Endothelial cell of umbilical vein (primary cell): ENCODE results near the gene STX12. TPM values are rescaled to one million over a fixed set of nuclear protein-coding genes. Genes with fewer than 3 reads are reported as not detected.
A peak's percentile ranks its signal among the peaks of the same experiment; 100 is the strongest.

Source experiments
- BruUV-seq: library from RNA; stranded (reverse); fragments of 400-500 nt; replicated peaks from 2 replicates; lab custom pipeline; 2021; lab: Mats Ljungman, UMichigan
- CTCF ChIA-PET: fragments of 300-600, 350-600 bp; sonication (Branson Sonifier 250); formaldehyde crosslinking; loops from one replicate; lab custom pipeline; 2021; ENCODE audit warnings: antibody characterized with exemption, inconsistent platforms; lab: Charles Lee
- POLR2A ChIA-PET: fragments of 300-600, 350-600 bp; sonication (Branson Sonifier 250); formaldehyde crosslinking; loops from one replicate; lab custom pipeline; 2021; ENCODE audit warnings: antibody characterized with exemption, inconsistent platforms; lab: Charles Lee
- DNase-seq: peaks from one replicate; pipeline ENCODE4 v3.0.0-alpha.2; 2011; ENCODE audit warnings: low read depth, low spot score
- FAIRE-seq: peaks from 2 replicates; lab custom pipeline; 2011; peaks lifted over from hg19 to GRCh38; lab: Jason Lieb, UNC
- H2AFZ ChIP-seq: 2 replicates; pipeline ENCODE4 v1.6.0; 2012; ENCODE audit warnings: low read depth, low read length, control low read depth, inconsistent platforms
- H3K27ac ChIP-seq: 2 replicates; pipeline ENCODE4 v1.5.1; 2011; ENCODE audit warnings: low read depth, mild to moderate bottlenecking, control low read depth, low read length, moderate library complexity; ENCODE audit not compliant: insufficient read depth
- H3K27me3 ChIP-seq, 2 experiments: 2 replicates each; pipeline versions ENCODE4 v1.6.0 to v1.6.1; 2011; ENCODE audit warnings: low read length in 2 of 2, mixed read lengths in 1 of 2; ENCODE audit not compliant: control insufficient read depth in 2 of 2, insufficient read depth in 2 of 2
- H3K36me3 ChIP-seq, 2 experiments: 2 replicates in 1 of 2; 3 replicates in 1 of 2; pipeline ENCODE4 v1.5.1; 2011; ENCODE audit warnings: low read length in 2 of 2, mild to moderate bottlenecking in 1 of 2, moderate library complexity in 1 of 2; ENCODE audit not compliant: control insufficient read depth in 2 of 2, insufficient read depth in 2 of 2; ENCODE audit errors: extremely low read depth in 1 of 2
- H3K4me1 ChIP-seq: 3 replicates; pipeline ENCODE4 v1.5.1; 2011; ENCODE audit warnings: mild to moderate bottlenecking, low read length; ENCODE audit not compliant: control insufficient read depth, insufficient read depth; ENCODE audit errors: extremely low read depth
- H3K4me2 ChIP-seq: 2 replicates; pipeline ENCODE4 v1.6.1; 2011; ENCODE audit warnings: low read length, control low read depth, mixed read lengths; ENCODE audit not compliant: insufficient read depth
- H3K4me3 ChIP-seq, 3 experiments: fragments of 200-600 bp in 1 of 3; sonication (generic), shearing (Covaris generic) in 1 of 3; replicated peaks in 1 of 3; 2 replicates each; pipeline ENCODE4 v1.5.1; 2011 to 2016; ENCODE audit warnings: control low read depth in 3 of 3, low read length in 3 of 3, mild to moderate bottlenecking in 2 of 3, inconsistent platforms in 1 of 3, low read depth in 1 of 3, moderate library complexity in 1 of 3; ENCODE audit not compliant: insufficient read depth in 1 of 3
- H3K79me2 ChIP-seq: 2 replicates; pipeline ENCODE4 v1.6.0; 2012; ENCODE audit warnings: low read length, inconsistent platforms; ENCODE audit not compliant: control insufficient read depth, insufficient read depth
- H3K9ac ChIP-seq: replicated peaks from 2 replicates; pipeline ENCODE3; 2011; ENCODE audit warnings: low read length, control low read depth; ENCODE audit not compliant: insufficient read depth; ENCODE audit errors: extremely low read depth
- H3K9me1 ChIP-seq: replicated peaks from 3 replicates; pipeline ENCODE4 v1.6.0; 2011; ENCODE audit warnings: mild to moderate bottlenecking, low read length; ENCODE audit not compliant: control insufficient read depth, insufficient read depth; ENCODE audit errors: extremely low read depth
- H3K9me3 ChIP-seq: replicated peaks from 2 replicates; pipeline ENCODE4 v1.5.1; 2012; ENCODE audit warnings: low read length, inconsistent platforms; ENCODE audit not compliant: control insufficient read depth, insufficient read depth
- H4K20me1 ChIP-seq: replicated peaks from 2 replicates; pipeline ENCODE3; 2011; ENCODE audit warnings: mild to moderate bottlenecking, low read length; ENCODE audit not compliant: control insufficient read depth, insufficient read depth; ENCODE audit errors: extremely low read depth
- EZH2 ChIP-seq: IDR thresholded peaks from 2 replicates; pipeline ENCODE4 v1.6.1; 2012; ENCODE audit warnings: borderline replicate concordance, low read depth, mild to moderate bottlenecking, moderate library complexity, low read length, inconsistent platforms; ENCODE audit not compliant: severe bottlenecking
- FOS ChIP-seq: IDR thresholded peaks from 2 replicates; pipeline ENCODE4 v1.6.1; 2011; ENCODE audit warnings: mild to moderate bottlenecking, low read length, moderate library complexity, borderline replicate concordance; ENCODE audit not compliant: insufficient read depth
- GATA2 ChIP-seq: IDR thresholded peaks from 2 replicates; pipeline ENCODE4 v1.7.0; 2011; ENCODE audit warnings: low read depth, mild to moderate bottlenecking, moderate library complexity, mixed read lengths, low read length; ENCODE audit not compliant: insufficient read length, insufficient read depth
- JUN ChIP-seq: IDR thresholded peaks from 2 replicates; pipeline ENCODE4 v1.6.1; 2011; ENCODE audit warnings: borderline replicate concordance, low read depth; ENCODE audit not compliant: insufficient read length, insufficient read depth
- MYC ChIP-seq: IDR thresholded peaks from one replicate; pipeline ENCODE4 v1.6.1; 2011; ENCODE audit warnings: mild to moderate bottlenecking, low read depth, low read length
- POLR2A ChIP-seq: IDR thresholded peaks from 2 replicates; pipeline ENCODE4 v1.6.1; 2012; ENCODE audit warnings: low read depth, mild to moderate bottlenecking, control low read depth, low read length
- POLR2AphosphoS5 ChIP-seq: IDR thresholded peaks from 2 replicates; pipeline ENCODE4 v1.6.1; 2012; ENCODE audit warnings: low read depth, mild to moderate bottlenecking, control low read depth, low read length, moderate library complexity; ENCODE audit not compliant: insufficient read depth
- dilution Hi-C: fragments of 300-500 bp; cut with MboI; formaldehyde crosslinking; loops from one replicate; pipeline ENCODE4 v1.15.0; 2019; ENCODE audit warnings: low sequenced_read_pairs; ENCODE audit not compliant: extremely low pct_ligation_motif_present
- intact Hi-C: fragments of 100-400 bp; cut with micrococcal nuclease; formaldehyde crosslinking; loops from one replicate; pipeline ENCODE4 v1.10.0; 2022
- polyA plus RNA-seq, 4 experiments: library from polyadenylated mRNA; depleted of rRNA in 3 of 4; stranded (reverse) in 3 of 4; unstranded in 1 of 4; fragments of >200 nt; gene quantifications; 2 replicates each; pipeline versions ENCODE4 v1.2.1 to v1.2.3, GENCODE V29; 2011 to 2012; ENCODE audit warnings: missing spikeins in 1 of 4
- total RNA-seq: library from RNA; stranded (reverse); gene quantifications from 2 replicates; pipeline ENCODE4 v1.2.3, GENCODE V29; 2021
- TF ChIP-seq, protein P1 (sequence below), 2 donors: IDR thresholded peaks; 1 replicate in 1 of 2; 2 replicates in 1 of 2; pipeline ENCODE4 v1.5.1; 2011; ENCODE audit warnings: low read length in 2 of 2, mild to moderate bottlenecking in 2 of 2, moderate library complexity in 2 of 2, control low read depth in 1 of 2, inconsistent platforms in 1 of 2, low read depth in 1 of 2; ENCODE audit not compliant: insufficient read depth in 1 of 2; ENCODE audit errors: extremely low read depth in 1 of 2
- TF ChIP-seq, protein P2 (sequence below): IDR thresholded peaks from 2 replicates; pipeline ENCODE4 v1.6.1; 2011; ENCODE audit not compliant: insufficient read depth, insufficient read length

STX12 gene
- total and polyA plus RNA-seq, 2 donors (not counting 3 experiments of a cell fraction or from before 2014, with no cell fraction given) = 28.7 to 90.3 TPM

DNA sequence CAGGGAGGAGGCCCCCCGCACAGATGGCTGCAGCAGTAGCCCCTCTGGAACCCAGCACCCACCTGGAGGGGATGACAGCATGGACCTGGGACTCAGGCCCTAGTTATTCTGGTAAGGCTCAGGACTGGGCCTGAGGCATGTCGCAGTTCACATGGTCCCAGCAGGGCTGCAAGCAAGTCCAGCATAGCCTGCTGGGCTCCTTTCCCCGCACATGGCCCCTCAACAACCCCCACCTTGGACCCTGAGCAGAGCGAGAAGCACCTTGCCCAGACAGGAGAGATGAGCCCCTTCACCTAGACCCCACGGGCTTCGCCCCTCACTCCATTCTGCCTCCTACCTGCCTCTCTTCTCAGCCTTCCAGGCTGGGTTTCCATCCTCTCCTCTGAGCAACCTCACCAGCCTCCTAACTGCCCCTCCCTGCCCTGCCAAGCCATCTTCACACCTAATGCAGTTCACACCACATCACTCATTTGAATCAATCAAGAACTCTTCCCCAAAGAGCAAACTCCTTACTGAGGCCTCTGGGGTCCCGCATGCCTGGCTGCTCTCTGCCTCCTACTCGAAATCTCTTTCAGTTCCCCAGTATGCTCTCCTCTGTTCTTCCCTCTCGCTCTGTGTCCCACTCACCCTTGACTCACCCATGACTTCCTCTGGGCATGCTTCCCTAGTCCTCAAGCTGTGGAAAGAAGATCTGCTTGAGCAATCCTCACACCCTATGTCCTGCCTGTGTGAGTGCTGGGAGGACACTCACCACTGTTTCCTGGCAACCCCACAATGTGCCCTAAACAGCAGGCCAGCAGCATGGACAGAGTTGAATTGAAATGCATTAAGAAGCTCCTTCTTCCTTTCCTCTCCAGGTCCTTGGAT lies 89.9 kb downstream of the STX12 start:
- Histone ChIP-seq H3K4me1 (peaks cover 4% of the 10 kb centered on the region), H3K27me3 (no peaks in the 10 kb centered on the region), H3K27ac (no peak overlapping the region), H2AFZ (peak overlapping the region; percentile 1), H3K36me3 (no peaks in the 10 kb centered on the region), H3K9ac (no peak overlapping the region), H4K20me1 (no peaks in the 10 kb centered on the region), H3K4me2 (no peak overlapping the region), H3K9me1 (no peaks in the 10 kb centered on the region), H3K4me3 (no peak overlapping the region), H3K9me3 (no peaks in the 10 kb centered on the region), H3K79me2 (no peaks in the 10 kb centered on the region)
- DNase-seq (peak; percentile 49), FAIRE-seq (peak; percentile 74)
- TF ChIP-seq POLR2A = no peak
- no peak for TF ChIP-seq MYC
- no peak for TF ChIP-seq JUN
- TF ChIP-seq POLR2AphosphoS5 = no peak
- TF ChIP-seq GATA2 = no peak
- no peak for TF ChIP-seq EZH2
- intact Hi-C loops = no loop called here
- dilution Hi-C loops = no loop called here
- CTCF ChIA-PET = interaction anchor here (1.1 kb wide), 1 partner anchor 12 kb away, joined by 3 read pairs; no protein-coding TSS in a partner anchor
- BruUV-seq = no TSS peak
- POLR2A ChIA-PET = no interaction called here

DNA sequence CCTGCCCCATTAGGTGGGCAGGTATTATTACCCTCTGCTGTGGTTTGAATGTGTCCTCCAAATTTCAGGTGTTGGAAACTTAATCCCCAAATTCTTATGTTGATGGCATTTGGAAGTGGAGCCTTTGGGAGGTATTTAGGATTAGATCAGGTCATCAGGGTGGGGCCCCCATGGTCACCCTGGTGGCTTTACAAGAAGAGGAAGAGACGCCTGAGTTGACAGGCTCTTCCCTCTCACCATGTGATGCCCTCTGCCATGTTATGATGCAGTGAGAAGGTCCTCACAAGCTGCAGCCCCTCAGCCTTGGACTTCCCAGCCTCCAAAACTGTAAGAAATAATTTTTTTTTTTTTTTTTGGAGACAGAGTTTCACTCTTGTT lies 90.5 kb downstream of the STX12 start:
- H3K36me3 ChIP-seq = no peaks in the 10 kb centered on the region
- peaks cover 4% of the 10 kb centered on the region for H3K4me1 ChIP-seq
- H4K20me1 ChIP-seq = no peaks in the 10 kb centered on the region
- no TSS peak for BruUV-seq
- no peaks in the 10 kb centered on the region for H3K9me1 ChIP-seq
- no peaks in the 10 kb centered on the region for H3K9me3 ChIP-seq
- H3K27me3 ChIP-seq = no peaks in the 10 kb centered on the region
- intact Hi-C loops = no loop called here
- FAIRE-seq (no peak), DNase-seq (no peak)
- no peak overlapping the region for H3K4me2 ChIP-seq
- POLR2A ChIA-PET = no interaction called here
- H3K4me3 ChIP-seq = no peak overlapping the region
- dilution Hi-C loops = no loop called here
- CTCF ChIA-PET = interaction anchor here (1.1 kb wide), 1 partner anchor 12 kb away, joined by 3 read pairs; no protein-coding TSS in a partner anchor
- TF ChIP-seq EZH2 = no peak
- TF ChIP-seq FOS = no peak
- no peak for TF ChIP-seq POLR2A
- TF ChIP-seq, protein P1, sequence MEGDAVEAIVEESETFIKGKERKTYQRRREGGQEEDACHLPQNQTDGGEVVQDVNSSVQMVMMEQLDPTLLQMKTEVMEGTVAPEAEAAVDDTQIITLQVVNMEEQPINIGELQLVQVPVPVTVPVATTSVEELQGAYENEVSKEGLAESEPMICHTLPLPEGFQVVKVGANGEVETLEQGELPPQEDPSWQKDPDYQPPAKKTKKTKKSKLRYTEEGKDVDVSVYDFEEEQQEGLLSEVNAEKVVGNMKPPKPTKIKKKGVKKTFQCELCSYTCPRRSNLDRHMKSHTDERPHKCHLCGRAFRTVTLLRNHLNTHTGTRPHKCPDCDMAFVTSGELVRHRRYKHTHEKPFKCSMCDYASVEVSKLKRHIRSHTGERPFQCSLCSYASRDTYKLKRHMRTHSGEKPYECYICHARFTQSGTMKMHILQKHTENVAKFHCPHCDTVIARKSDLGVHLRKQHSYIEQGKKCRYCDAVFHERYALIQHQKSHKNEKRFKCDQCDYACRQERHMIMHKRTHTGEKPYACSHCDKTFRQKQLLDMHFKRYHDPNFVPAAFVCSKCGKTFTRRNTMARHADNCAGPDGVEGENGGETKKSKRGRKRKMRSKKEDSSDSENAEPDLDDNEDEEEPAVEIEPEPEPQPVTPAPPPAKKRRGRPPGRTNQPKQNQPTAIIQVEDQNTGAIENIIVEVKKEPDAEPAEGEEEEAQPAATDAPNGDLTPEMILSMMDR (IDR thresholded peaks at IDR 0.05; ENCODE audit: extremely low read depth in 1 of 2, insufficient read depth in 1 of 2, low read depth in 1 of 2, low read length in 2 of 2) = no peak
- no peak for TF ChIP-seq GATA2
- no peak for TF ChIP-seq POLR2AphosphoS5
- TF ChIP-seq, protein P2, sequence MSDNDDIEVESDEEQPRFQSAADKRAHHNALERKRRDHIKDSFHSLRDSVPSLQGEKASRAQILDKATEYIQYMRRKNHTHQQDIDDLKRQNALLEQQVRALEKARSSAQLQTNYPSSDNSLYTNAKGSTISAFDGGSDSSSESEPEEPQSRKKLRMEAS = no peak
- TF ChIP-seq MYC = no peak
- TF ChIP-seq JUN = no peak
- no peak overlapping the region for H2AFZ ChIP-seq
- no peak overlapping the region for H3K27ac ChIP-seq
- no peaks in the 10 kb centered on the region for H3K79me2 ChIP-seq
- no peak overlapping the region for H3K9ac ChIP-seq
